C4-2B (cell line): ENCODE measurements around the gene GATA5.

Experiments
- H3K27ac ChIP-seq: fragments of 450-650 bp; 2 replicates; pipeline ENCODE4 v1.5.1; 2017
- CTCF ChIP-seq: fragments of 450-650 bp; conservative IDR thresholded peaks from 2 replicates; pipeline ENCODE4 v1.5.1; 2017; ENCODE audit warnings: mild to moderate bottlenecking
- ZFX ChIP-seq: fragments of 450-650 bp; IDR thresholded peaks from 2 replicates; pipeline ENCODE4 v1.6.1; 2017

Gene GATA5

DNA sequence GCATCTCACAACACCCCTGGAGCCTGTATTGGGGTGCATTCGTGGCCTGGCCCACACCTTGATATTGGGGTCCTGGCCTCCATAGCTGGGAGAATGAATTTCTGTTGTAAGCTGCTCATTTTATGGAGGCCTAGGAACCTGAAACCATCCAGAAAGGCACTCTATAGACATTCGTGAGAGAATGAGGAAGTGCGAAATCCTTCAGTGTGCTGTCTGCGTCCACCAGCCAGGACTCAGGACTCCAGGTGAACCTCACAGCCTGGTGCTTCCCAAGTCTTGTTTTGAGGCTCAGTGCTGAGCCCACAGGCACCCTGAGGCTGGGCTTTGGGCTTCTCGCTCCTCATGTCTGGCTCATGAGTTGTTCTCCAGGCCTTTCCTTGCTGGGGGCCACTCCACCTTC lies 36.6 kb downstream of the GATA5 start:
- no peak overlapping the region for H3K27ac ChIP-seq
- TF ChIP-seq ZFX (no peak), CTCF (no peak)

DNA sequence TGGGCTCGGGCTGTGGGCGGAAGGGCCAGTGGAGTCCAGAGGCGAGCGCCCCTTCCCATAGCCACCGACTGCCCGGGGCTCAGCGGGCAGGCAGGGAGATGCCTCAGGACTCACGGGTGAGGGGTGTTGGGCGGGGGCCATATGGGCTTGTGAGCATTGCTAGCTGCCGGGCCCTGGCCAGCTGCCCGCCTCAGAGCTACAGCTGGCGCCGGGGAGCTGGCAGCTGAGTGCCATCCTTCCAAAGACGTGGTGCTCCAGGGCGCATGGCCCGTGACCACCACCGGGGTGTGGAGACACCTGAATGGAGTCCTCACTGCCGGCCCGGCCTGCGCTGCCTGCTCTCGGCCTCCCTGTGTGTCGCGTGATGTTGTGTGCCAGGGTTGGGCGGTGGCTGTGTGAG lies 37.9 kb downstream of the GATA5 start:
- no peak overlapping the region for H3K27ac ChIP-seq
- TF ChIP-seq ZFX (no peak), CTCF (no peak)

DNA sequence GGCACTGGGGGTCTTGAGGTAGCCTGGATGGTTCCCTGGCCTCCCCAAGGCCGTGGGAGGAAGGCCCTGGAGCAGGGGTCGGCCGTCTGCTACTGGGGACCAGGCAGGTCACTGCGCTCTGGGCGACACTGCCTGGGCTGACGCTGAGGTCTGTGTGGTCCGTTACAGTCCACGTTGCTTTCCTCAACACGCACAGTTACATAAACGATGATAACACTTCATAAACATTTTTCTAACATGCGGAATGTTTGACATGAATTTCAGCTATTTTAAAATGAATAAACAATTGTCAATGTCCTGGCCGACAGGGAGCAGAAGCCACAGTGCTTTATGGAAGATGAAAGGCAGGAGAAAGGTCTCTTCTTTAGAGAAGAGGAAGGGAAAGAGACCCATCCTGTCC lies 38.3 kb downstream of the GATA5 start:
- no peak overlapping the region for H3K27ac ChIP-seq
- TF ChIP-seq CTCF: no peak
- TF ChIP-seq ZFX: no peak

- H3K27ac ChIP-seq: no peak overlapping the region
- TF ChIP-seq ZFX (no peak), CTCF (no peak)
These were observed 39.1 kb downstream of the GATA5 start for GRCh38 chr20:62436692-62437091.

GRCh38 chr20:62433658-62434497 lies 41.9 kb downstream of the GATA5 start:
- no peak for TF ChIP-seq CTCF
- no peak for TF ChIP-seq ZFX
- H3K27ac ChIP-seq: peak overlapping the region; percentile 37

- no peak overlapping the region for H3K27ac ChIP-seq
- TF ChIP-seq CTCF (no peak), ZFX (no peak)
These were observed 44.8 kb downstream of the GATA5 start for GRCh38 chr20:62430866-62431447.

DNA sequence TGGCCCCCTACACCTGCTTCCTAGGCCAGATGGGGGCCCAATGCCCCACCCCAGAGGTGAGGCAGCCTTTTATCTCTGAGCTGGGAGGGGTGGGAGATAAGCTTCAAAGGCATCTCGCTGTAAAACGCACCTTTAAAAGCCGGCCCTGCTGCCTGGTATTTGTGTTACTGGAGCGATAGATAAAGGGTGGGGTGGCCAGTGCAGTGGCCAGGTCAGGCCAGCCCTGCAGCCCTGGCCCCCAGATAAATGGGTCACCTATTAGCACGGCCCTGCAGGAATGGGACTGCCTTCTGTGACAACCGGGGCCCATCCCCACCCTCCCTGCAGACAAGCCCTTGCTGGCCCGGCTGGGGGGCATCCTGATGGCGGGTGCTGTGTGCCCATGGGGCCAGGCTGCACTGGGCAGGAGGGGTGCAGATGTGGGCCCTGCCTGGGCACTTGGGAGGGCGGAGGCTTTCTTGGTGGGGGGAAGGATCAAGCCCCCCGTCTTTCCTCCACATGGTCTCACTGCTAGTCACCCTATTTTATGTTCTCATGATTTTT lies 45.4 kb downstream of the GATA5 start:
- no peak overlapping the region for H3K27ac ChIP-seq
- TF ChIP-seq ZFX: no peak
